Stimulated activated naive CD8-positive, alpha-beta T cell treated with anti-CD3 and anti-CD28 coated beads, Interleukin-15, Interleukin-2, amounts not matched to agents 100 U/mL and 50 U/mL, for 24 hours (primary cell): ENCODE data around the gene CRIM1.
A peak's percentile ranks its signal among the peaks of the same experiment; 100 is the strongest.

Source experiments
- ATAC-seq: fragments of 150-1000 bp; cut with Tn5 transposase; one replicate; pipeline ENCODE4 v1.10.0; 2021
- DNase-seq: peaks from one replicate; pipeline ENCODE4 v3.0.0; 2021

Gene CRIM1

GRCh38 chr2:36582538-36582937 is 227.0 kb downstream of the CRIM1 start:
- no peak for DNase-seq
- ATAC-seq = no peak

- ATAC-seq = no peak
- no peak for DNase-seq
Observed at GRCh38 chr2:36582951-36583350, 227.4 kb downstream of the CRIM1 start.

GRCh38 chr2:36584148-36584794 is 228.7 kb downstream of the CRIM1 start:
- ATAC-seq (no peak), DNase-seq (no peak)

- ATAC-seq (no peak), DNase-seq (no peak)
Observed at GRCh38 chr2:36586672-36587071, 231.1 kb downstream of the CRIM1 start.

- no peak for ATAC-seq
- DNase-seq = no peak
Observed at GRCh38 chr2:36587101-36587500, 231.5 kb downstream of the CRIM1 start.

- no peak for ATAC-seq
- DNase-seq = no peak
Observed at GRCh38 chr2:36587556-36587955, 232.0 kb downstream of the CRIM1 start.

GRCh38 chr2:36589230-36589630 is 233.7 kb downstream of the CRIM1 start:
- ATAC-seq (no peak), DNase-seq (no peak)

GRCh38 chr2:36594849-36595248 is 239.3 kb downstream of the CRIM1 start:
- DNase-seq (no peak), ATAC-seq (no peak)

GRCh38 chr2:36596397-36596796 is 240.8 kb downstream of the CRIM1 start:
- ATAC-seq (no peak), DNase-seq (no peak)

GRCh38 chr2:36597003-36597531 is 241.5 kb downstream of the CRIM1 start:
- ATAC-seq (no peak), DNase-seq (peak; percentile 7)

GRCh38 chr2:36597532-36598377 is 242.2 kb downstream of the CRIM1 start, which contains the start of gene FEZ2:
Gene FEZ2 (minus strand): TSS chr2:36598168. CDS start chr2:36598142, 26 bp downstream.
- ATAC-seq (peak; percentile 97), DNase-seq (peak; percentile 81)
